KOPT-K1 (cell line): ENCODE results near the gene CASTOR1.

Experiments used
- H3K27ac ChIP-seq: fragments of 200-600 bp; sonication (generic); 2 replicates; pipeline ENCODE4 v1.5.1; 2016; ENCODE audit warnings: antibody characterized with exemption, mild to moderate bottlenecking, low read depth, low read length; ENCODE audit not compliant: poor library complexity, severe bottlenecking
- H3K36me3 ChIP-seq: fragments of 200-600 bp; sonication (generic); 2 replicates; pipeline ENCODE4 v1.5.1; 2017; ENCODE audit warnings: antibody characterized with exemption, mild to moderate bottlenecking, low read length, moderate library complexity; ENCODE audit not compliant: insufficient read depth
- H3K9me3 ChIP-seq: fragments of 200-600 bp; sonication (generic); 2 replicates; pipeline ENCODE4 v1.5.1; 2017; ENCODE audit warnings: antibody characterized with exemption, low read length, mild to moderate bottlenecking; ENCODE audit not compliant: insufficient read depth, poor library complexity, severe bottlenecking

CASTOR1 gene

DNA sequence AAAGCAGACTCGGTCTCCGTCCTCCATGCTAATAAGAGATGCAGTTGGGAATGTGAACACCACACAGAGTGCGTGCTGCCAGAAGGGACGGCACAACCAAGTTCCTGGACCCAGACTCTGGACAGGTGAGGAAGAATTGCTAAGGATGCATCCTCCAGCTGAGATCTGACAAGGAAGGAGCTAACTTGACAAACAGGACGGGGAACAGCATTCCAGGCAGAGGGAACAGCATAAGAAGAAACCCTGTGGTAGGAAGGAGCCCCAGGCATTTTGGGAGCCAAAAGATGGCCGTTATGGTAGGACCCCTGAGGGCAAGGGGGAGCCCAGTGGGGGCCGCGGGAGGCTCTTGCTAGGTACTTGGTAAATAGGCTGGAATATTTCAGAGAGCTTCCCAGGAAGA lies 28.6 kb downstream of the CASTOR1 start:
- Histone ChIP-seq H3K9me3 (no peaks in the 10 kb centered on the region), H3K27ac (peak overlapping the region; percentile 67), H3K36me3 (peaks cover 35% of the 10 kb centered on the region)

DNA sequence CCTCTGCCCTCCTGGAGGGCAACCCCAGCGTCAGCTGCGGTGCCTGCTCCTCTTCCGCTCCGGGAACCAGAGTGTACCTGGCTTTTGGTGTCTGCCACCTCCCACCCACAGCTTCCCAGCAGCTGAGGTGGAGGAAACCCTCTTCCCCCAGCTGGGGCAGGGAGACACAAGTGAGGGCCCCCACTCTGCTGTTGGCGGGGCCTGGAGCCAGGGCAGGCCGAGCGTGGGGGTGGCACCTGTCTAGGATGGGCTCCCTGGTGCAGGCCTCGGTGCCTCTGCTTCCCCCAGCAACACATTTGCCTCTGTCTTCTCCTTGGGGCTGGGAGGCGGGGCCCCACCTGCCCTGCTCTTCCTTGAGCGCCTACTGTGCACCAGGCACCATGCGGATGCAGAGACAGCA lies 29.0 kb downstream of the CASTOR1 start:
- peak overlapping the region; percentile 67 for H3K27ac ChIP-seq
- H3K36me3 ChIP-seq = peaks cover 35% of the 10 kb centered on the region
- no peaks in the 10 kb centered on the region for H3K9me3 ChIP-seq

DNA sequence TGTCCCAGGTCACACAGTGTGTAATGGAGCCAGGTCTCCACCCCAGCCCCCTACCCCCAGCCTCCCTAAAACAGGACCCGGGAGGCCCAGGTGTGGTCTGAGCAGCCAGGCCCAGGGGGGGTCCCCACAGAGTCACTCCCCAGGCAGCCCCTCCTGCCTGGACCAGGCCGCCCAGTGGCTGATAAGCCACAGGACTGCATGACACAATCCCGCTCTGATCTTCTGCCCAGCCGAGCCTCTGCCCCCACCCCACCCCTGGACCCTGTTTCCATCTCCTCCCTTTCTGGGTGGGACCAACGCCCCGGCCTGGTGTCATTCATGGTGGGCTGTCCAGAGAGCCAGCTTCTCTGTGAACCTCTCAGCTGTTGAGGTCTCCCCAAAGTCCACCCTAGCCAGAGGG lies 35.0 kb downstream of the CASTOR1 start:
- H3K36me3 ChIP-seq = no peaks in the 10 kb centered on the region
- H3K27ac ChIP-seq = peak overlapping the region; percentile 58
- H3K9me3 ChIP-seq = no peaks in the 10 kb centered on the region

DNA sequence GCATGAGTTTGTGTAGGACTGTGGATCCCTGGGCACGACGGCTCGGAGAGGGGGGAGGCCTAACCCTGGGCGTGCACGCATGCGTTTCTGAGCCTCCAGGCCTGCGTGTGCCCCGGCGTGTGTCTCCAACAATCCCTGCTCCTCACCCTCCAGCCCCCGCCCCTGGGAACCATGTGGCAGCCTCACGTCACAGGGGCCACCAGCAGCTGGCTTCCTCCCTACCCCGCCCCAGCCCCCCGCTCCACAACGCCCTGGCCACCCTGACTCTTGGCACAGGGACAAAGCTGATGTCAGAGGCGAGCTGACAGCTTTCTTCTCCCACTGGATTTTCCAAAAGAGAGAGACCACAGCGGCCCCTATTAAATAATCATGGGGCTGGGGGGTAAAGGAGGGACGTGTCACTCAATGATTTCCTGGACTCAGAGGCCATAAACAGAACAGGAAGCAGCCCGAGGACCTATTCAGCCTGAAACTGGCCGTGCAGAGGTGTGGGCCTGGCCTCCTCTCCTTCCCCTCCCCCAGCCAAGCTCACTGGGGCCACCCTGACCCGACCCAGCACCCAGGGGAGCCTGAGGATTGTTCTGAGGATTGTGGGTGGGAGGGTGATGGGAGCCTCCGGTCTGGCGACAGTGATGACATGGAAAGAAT lies 36.0 kb downstream of the CASTOR1 start:
- no peaks in the 10 kb centered on the region for H3K9me3 ChIP-seq
- no peaks in the 10 kb centered on the region for H3K36me3 ChIP-seq
- H3K27ac ChIP-seq = peak overlapping the region; percentile 58

DNA sequence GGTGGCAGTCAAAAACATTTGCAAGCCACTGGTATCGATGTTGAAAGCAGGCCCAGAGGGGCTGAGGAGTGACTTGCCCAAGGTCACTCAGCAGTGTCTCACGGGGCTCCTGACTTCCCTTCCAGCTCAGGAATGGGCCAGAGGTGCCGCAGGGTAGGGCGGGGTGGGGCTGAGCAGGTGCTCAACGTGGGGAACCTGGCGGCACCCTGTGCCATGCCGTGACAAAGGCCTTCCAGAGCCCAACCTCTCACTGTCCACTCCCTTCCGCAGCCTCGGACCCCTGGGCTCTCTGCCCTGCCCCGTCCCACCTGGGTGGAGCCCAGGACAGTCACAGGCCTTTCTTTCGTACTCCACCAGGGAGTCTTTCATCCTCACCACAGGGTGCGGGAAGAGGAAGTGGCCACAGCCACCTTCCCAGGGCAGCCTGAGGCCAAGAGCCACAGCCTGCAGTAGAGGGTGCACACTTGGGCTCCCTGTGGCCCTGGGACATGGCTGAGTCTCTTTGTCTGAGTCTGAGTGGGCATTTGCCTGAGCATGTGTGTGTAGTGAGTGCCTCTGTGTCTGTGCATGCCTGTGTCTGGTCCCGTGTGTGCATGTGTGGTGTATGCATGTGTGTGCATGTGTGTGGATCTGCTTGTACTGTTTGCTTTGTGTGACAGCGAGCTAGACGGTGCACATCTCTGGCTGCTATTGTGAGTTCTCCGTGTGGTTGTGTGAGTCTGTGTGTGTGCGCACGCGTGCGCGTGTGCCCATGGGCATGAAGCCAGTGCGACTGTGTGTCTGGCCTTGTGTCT lies 36.7 kb downstream of the CASTOR1 start:
- Histone ChIP-seq H3K27ac (peak overlapping the region; percentile 58), H3K9me3 (no peaks in the 10 kb centered on the region), H3K36me3 (no peaks in the 10 kb centered on the region)

DNA sequence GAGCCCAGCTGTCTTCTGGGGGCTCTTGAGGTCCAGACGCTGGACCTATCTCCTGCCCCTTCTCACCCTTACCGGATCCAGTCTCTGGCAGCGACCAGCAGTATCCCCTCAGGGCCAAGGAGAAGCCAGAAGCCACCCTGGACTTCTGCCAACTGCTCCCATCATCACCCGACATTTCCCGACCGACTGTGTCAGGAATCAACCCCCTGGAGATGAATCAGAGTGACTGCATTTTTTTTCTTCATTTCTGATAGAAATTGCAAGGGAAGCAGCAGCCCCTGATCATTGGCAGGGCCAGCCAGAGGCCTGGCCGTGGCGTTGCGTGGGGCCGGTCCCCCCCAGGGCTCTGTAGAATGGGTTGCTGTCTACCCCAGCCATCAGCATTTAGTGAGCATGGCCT lies 37.6 kb downstream of the CASTOR1 start:
- no peaks in the 10 kb centered on the region for H3K9me3 ChIP-seq
- no peaks in the 10 kb centered on the region for H3K36me3 ChIP-seq
- H3K27ac ChIP-seq = peak overlapping the region; percentile 58

GRCh38 chr22:30250661-30251267 lies 38.5 kb downstream of the CASTOR1 start:
- Histone ChIP-seq H3K27ac (peak overlapping the region; percentile 76), H3K36me3 (no peaks in the 10 kb centered on the region), H3K9me3 (no peaks in the 10 kb centered on the region)

GRCh38 chr22:30250039-30250565 lies 39.2 kb downstream of the CASTOR1 start:
- no peaks in the 10 kb centered on the region for H3K36me3 ChIP-seq
- no peaks in the 10 kb centered on the region for H3K9me3 ChIP-seq
- peak overlapping the region; percentile 76 for H3K27ac ChIP-seq

- H3K36me3 ChIP-seq = no peaks in the 10 kb centered on the region
- H3K27ac ChIP-seq = peak overlapping the region; percentile 76
- no peaks in the 10 kb centered on the region for H3K9me3 ChIP-seq
These were observed 40.0 kb downstream of the CASTOR1 start for GRCh38 chr22:30249049-30250038.

- peak overlapping the region; percentile 76 for H3K27ac ChIP-seq
- H3K36me3 ChIP-seq = peaks cover 3% of the 10 kb centered on the region; the same call in 1 of the 2 replicates
- H3K9me3 ChIP-seq = no peaks in the 10 kb centered on the region
These were observed 40.8 kb downstream of the CASTOR1 start for GRCh38 chr22:30248484-30248883.

- peaks cover 7% of the 10 kb centered on the region; the same call in 1 of the 2 replicates for H3K36me3 ChIP-seq
- H3K27ac ChIP-seq = peak overlapping the region; percentile 76
- H3K9me3 ChIP-seq = no peaks in the 10 kb centered on the region
These were observed 41.3 kb downstream of the CASTOR1 start for GRCh38 chr22:30247974-30248373.

- Histone ChIP-seq H3K36me3 (peaks cover 11% of the 10 kb centered on the region; the same call in 1 of the 2 replicates), H3K9me3 (no peaks in the 10 kb centered on the region), H3K27ac (peak overlapping the region; percentile 76)
These were observed 41.7 kb downstream of the CASTOR1 start for GRCh38 chr22:30247561-30247960.

DNA sequence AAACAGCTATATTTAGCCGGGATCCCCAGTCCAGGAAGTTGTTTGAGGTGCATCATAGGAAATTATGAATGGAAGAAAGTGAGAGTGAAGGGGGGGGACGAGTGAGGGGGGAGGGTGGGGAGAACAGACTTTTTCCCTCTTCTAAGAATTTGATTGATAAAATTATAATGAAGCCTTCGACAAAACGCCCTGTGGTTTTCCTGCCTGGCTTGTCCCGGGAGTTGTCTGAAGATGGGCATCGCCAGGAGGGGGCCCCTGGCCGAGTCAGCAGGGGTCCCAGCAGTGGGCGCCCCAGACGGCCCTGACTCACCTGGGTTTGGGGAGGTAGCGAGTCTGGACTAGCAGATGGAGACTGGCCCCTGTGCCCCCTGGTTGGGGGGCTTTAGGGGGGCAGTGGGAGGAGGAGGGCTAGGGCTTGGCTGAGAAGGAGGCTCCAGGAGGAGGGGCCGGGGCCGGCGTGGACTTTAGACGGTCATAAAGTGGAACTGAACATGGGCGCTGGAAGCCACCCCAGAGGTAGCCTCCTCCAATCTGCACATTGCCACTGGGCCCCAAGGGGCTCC lies 42.4 kb downstream of the CASTOR1 start:
- Histone ChIP-seq H3K9me3 (no peaks in the 10 kb centered on the region), H3K27ac (peak overlapping the region; percentile 76), H3K36me3 (peaks cover 11% of the 10 kb centered on the region; the same call in 1 of the 2 replicates)
